GM12864 (cell line): ENCODE results near the gene SESN3.
A peak's percentile ranks its signal among the peaks of the same experiment; 100 is the strongest.

Source experiments
- DNase-seq: peaks from one replicate; pipeline ENCODE4 v3.0.0-alpha.2; 2011; ENCODE audit warnings: low read depth
- H3K4me3 ChIP-seq: 2 replicates; pipeline ENCODE4 v1.5.1; 2011; ENCODE audit warnings: mild to moderate bottlenecking, low read depth, low read length, control low read depth
- CTCF ChIP-seq: IDR thresholded peaks from 2 replicates; pipeline ENCODE4 v1.5.1; 2011; ENCODE audit warnings: low read depth, mild to moderate bottlenecking, moderate library complexity, low read length, control low read depth, inconsistent platforms; ENCODE audit errors: missing control alignments

SESN3 gene

GRCh38 chr11:95242845-95243605, 12.0 kb upstream of the SESN3 start:
- no peak overlapping the region for H3K4me3 ChIP-seq
- no peak for DNase-seq
- TF ChIP-seq CTCF, result no peak

- no peak for TF ChIP-seq CTCF
- no peak for DNase-seq
- H3K4me3 ChIP-seq, result no peak overlapping the region
Measured at GRCh38 chr11:95242091-95242844, 11.3 kb upstream of the SESN3 start.

- H3K4me3 ChIP-seq, result no peak overlapping the region
- DNase-seq, result no peak
- no peak for TF ChIP-seq CTCF
Measured at GRCh38 chr11:95241681-95242081, 10.7 kb upstream of the SESN3 start.

GRCh38 chr11:95239871-95240649, 9.1 kb upstream of the SESN3 start:
- TF ChIP-seq CTCF, result no peak
- H3K4me3 ChIP-seq, result no peak overlapping the region
- DNase-seq, result no peak

- TF ChIP-seq CTCF, result no peak
- no peak for DNase-seq
- no peak overlapping the region; the same call in 1 of the 2 replicates for H3K4me3 ChIP-seq
Measured at GRCh38 chr11:95232666-95233065, 1.7 kb upstream of the SESN3 start.

GRCh38 chr11:95231881-95232605, 1.0 kb upstream of the SESN3 start:
- H3K4me3 ChIP-seq, result peak overlapping the region; percentile 62
- DNase-seq, result no peak
- no peak for TF ChIP-seq CTCF
